Urothelium cell line (cell line): Measurements from ENCODE around the gene XPR1.
"Not testable (repeated sequence)": the region's sequence is repeated elsewhere in the genome, so short reads cannot be mapped to it uniquely, and the experiment has no call there.

Source experiments
- DNase-seq: peaks from one replicate; pipeline ENCODE4 v3.0.0; 2011; ENCODE audit warnings: low spot score, mixed read lengths
- FAIRE-seq: peaks from 2 replicates; lab custom pipeline; 2011; peaks lifted over from hg19 to GRCh38; lab: Jason Lieb, UNC

XPR1 gene

GRCh38 chr1:180642781-180643180 lies 11.0 kb downstream of the XPR1 start:
- DNase-seq, result no peak
- FAIRE-seq, result no peak

GRCh38 chr1:180643693-180644092 lies 11.9 kb downstream of the XPR1 start:
- DNase-seq (no peak), FAIRE-seq (no peak)

GRCh38 chr1:180644526-180645192 lies 12.8 kb downstream of the XPR1 start:
- DNase-seq, result no peak
- FAIRE-seq, result no peak

GRCh38 chr1:180645261-180645660 lies 13.4 kb downstream of the XPR1 start:
- FAIRE-seq, DNase-seq: not testable (repeated sequence)

GRCh38 chr1:180646093-180646492 lies 14.3 kb downstream of the XPR1 start:
- DNase-seq (no peak), FAIRE-seq (no peak)

GRCh38 chr1:180646547-180646946 lies 14.7 kb downstream of the XPR1 start:
- DNase-seq (no peak), FAIRE-seq (no peak)

GRCh38 chr1:180652792-180653191 lies 21.0 kb downstream of the XPR1 start:
- FAIRE-seq (no peak), DNase-seq (no peak)

- FAIRE-seq (no peak), DNase-seq (no peak)
Measured at GRCh38 chr1:180662709-180663108, 30.9 kb downstream of the XPR1 start.

GRCh38 chr1:180670681-180671080 lies 38.9 kb downstream of the XPR1 start:
- no peak for FAIRE-seq

GRCh38 chr1:180672105-180672504 lies 40.3 kb downstream of the XPR1 start:
- no peak for DNase-seq
- FAIRE-seq, result no peak

More at GRCh38 chr1:180670681-180671080, 38.9 kb downstream of the XPR1 start:
- no peak for DNase-seq

GRCh38 chr1:180672505-180672904 lies 40.7 kb downstream of the XPR1 start:
- no peak for FAIRE-seq
- DNase-seq, result no peak

GRCh38 chr1:180674603-180675530 lies 43.0 kb downstream of the XPR1 start:
- no peak for FAIRE-seq
- DNase-seq, result no peak

GRCh38 chr1:180675586-180675985 lies 43.8 kb downstream of the XPR1 start:
- DNase-seq, result no peak
- no peak for FAIRE-seq

GRCh38 chr1:180680558-180681144 lies 48.8 kb downstream of the XPR1 start:
- DNase-seq (no peak), FAIRE-seq (no peak)

GRCh38 chr1:180683117-180683516 lies 51.3 kb downstream of the XPR1 start:
- DNase-seq, FAIRE-seq: not testable (repeated sequence)

- FAIRE-seq (no peak), DNase-seq (no peak)
Measured at GRCh38 chr1:180691322-180691913, 59.6 kb downstream of the XPR1 start.

GRCh38 chr1:180693564-180694244 lies 61.9 kb downstream of the XPR1 start:
- no peak for DNase-seq
- no peak for FAIRE-seq

GRCh38 chr1:180695282-180695681 lies 63.5 kb downstream of the XPR1 start:
- no peak for FAIRE-seq
- DNase-seq, result no peak

GRCh38 chr1:180696361-180696760 lies 64.5 kb downstream of the XPR1 start:
- FAIRE-seq (no peak), DNase-seq (no peak)

- FAIRE-seq (no peak), DNase-seq (no peak)
Measured at GRCh38 chr1:180698580-180698979, 66.8 kb downstream of the XPR1 start.

GRCh38 chr1:180702376-180702775 lies 70.6 kb downstream of the XPR1 start:
- FAIRE-seq, DNase-seq: not testable (repeated sequence)
